ENCODE data around the gene ZNF699. TPM values are rescaled to one million over a fixed set of nuclear protein-coding genes. Genes with fewer than 3 reads are reported as not detected.
"Not testable (repeated sequence)": the region's sequence is repeated elsewhere in the genome, so short reads cannot be mapped to it uniquely, and the experiment has no call there.

ZNF699 gene
- total RNA-seq, 1 donor from 2014 or later: 8.9 TPM

DNA sequence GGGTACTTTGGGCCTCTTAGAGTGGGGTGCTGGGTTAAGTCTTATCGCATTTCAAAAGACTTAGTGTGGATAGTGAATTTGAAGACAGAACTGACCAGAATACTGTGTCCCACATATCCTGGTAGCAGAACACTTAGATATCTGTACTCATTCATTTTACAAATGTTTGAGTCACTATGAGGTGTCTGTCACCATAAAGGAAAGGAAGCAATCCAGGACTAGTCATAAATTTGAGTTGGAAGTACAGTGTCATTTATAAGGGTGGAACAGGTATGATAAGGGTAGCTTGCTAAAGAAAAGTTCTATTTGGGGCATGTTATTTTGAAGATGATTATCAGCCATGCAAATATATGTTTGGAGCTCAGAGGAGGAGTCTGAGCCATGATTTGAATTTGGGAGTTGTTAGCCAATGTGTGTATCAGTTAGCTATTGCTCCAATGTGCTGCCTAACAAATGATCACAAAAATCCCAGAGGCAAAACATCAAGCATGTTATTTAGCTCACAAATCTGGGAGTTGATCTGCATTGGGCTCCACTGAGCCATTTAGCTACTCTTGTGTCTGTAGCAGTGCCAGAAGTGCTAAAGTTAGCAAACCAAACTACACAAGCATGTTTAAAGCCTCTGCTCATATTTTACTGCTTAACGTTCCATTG lies 20.3 kb downstream of the ZNF699 start:
- DNase-seq (ENCODE audit: low spot score): no peak

- not testable (repeated sequence) for DNase-seq (ENCODE audit: low spot score)
Measured at GRCh38 chr19:9283485-9283884, 26.2 kb downstream of the ZNF699 start.

DNA sequence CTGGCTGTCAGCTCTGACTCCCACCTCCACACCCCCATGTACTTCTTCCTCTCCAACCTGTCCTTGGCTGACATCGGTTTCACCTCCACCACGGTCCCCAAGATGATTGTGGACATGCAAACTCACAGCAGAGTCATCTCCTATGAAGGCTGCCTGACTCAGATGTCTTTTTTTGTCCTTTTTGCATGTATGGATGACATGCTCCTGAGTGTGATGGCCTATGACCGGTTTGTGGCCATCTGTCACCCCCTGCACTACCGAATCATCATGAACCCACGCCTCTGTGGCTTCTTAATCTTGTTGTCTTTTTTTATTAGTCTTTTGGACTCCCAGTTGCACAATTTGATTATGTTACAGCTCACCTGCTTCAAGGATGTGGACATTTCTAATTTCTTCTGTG lies 58.4 kb downstream of the ZNF699 start:
- no peak for DNase-seq (ENCODE audit: low spot score)

DNA sequence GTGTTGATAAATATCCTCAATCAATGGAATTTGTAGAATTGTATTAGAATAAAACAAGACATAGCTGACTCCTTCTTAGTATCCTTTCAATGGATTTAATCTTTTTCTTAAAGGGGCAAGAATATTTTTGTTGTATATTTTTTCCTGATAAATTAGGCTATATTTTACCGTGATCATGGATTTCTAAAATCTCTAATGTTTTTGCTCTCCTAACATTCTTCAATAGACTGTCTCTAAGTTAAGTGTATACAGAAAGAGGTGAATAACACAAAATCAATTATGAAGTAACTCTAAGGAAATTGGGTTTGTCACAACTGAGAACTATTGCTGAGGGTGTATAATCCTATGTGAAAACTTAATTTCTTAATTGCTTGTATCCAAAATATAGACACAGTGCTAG lies 59.0 kb downstream of the ZNF699 start, which contains the start of gene OR7E24:
OR7E24 (plus strand) TSS at position 301 of the 400 bp plus-strand sequence. CDS start 114 bp downstream, outside the sequence.
- no peak for DNase-seq (ENCODE audit: low spot score)

Other genes with a start within 250 kb of the ZNF699 start
- not detected for gene OR1M1, start 222.8 kb downstream of the ZNF699 start, total RNA-seq
- gene OR7G2, start 202.4 kb downstream of the ZNF699 start, total RNA-seq: not detected
- not detected for gene OR7G1, start 194.1 kb downstream of the ZNF699 start, total RNA-seq
- not detected for gene OR7G3, start 182.9 kb downstream of the ZNF699 start, total RNA-seq
- gene ZNF317, start 169.4 kb downstream of the ZNF699 start, total RNA-seq: 35.7 TPM
- not detected for gene OR7D2, start 130.9 kb downstream of the ZNF699 start, total RNA-seq
- gene OR7D4, start 90.2 kb downstream of the ZNF699 start, total RNA-seq: not detected
- gene OR7E24, start 58.9 kb downstream of the ZNF699 start, total RNA-seq: not detected
- gene ZNF559, start 14.3 kb upstream of the ZNF699 start, total RNA-seq: 43.8 TPM
- 3.7 TPM for gene ZNF177, start 53.2 kb upstream of the ZNF699 start, total RNA-seq
- 40.5 TPM for gene ZNF266, start 125.7 kb upstream of the ZNF699 start, total RNA-seq
- gene ZNF560, start 188.8 kb upstream of the ZNF699 start, total RNA-seq: not detected
- 20.5 TPM for gene ZNF426, start 228.8 kb upstream of the ZNF699 start, total RNA-seq

All from ureter (tissue), 1 donor.